K562 (cell line): ENCODE measurements around the gene BCO1. TPM values are rescaled to one million over a fixed set of nuclear protein-coding genes. Genes with fewer than 3 reads are reported as not detected.

Experiments used
- ASH1L ChIP-seq: fragments of 450-650 bp; IDR thresholded peaks from 2 replicates; pipeline ENCODE4 v1.6.1; 2018; ENCODE audit warnings: borderline replicate concordance, mild to moderate bottlenecking, low read depth; ENCODE audit not compliant: partially characterized antibody
- BRCA1 ChIP-seq, 2 experiments: fragments of 450-650 bp in 1 of 2; sonication (generic) in 1 of 2; formaldehyde crosslinking in 1 of 2; IDR thresholded peaks; 2 replicates each; pipeline versions ENCODE4 v1.5.0 to v1.6.1; 2017 to 2020; ENCODE audit warnings: mild to moderate bottlenecking in 1 of 2, missing genetic modification reagents in 1 of 2
- NBN ChIP-seq: fragments of 450-650 bp; IDR thresholded peaks from 2 replicates; pipeline ENCODE4 v1.6.1; 2016; ENCODE audit warnings: low read depth, mild to moderate bottlenecking
- PCBP2 ChIP-seq: fragments of 200-400 bp; formaldehyde crosslinking; IDR thresholded peaks from 2 replicates; pipeline ENCODE4 v1.6.1; 2018; ENCODE audit warnings: low read length, low read depth, mild to moderate bottlenecking, moderate library complexity; ENCODE audit not compliant: poor library complexity, severe bottlenecking
- ZNF140 ChIP-seq: fragments of 250-450 bp; sonication (Bioruptor Pico); IDR thresholded peaks from 2 replicates; pipeline ENCODE4 v1.8.0; 2021; ENCODE audit warnings: moderate library complexity, mild to moderate bottlenecking, inconsistent platforms
- ZNF431 ChIP-seq: sonication (generic); formaldehyde crosslinking; IDR thresholded peaks from 2 replicates; pipeline ENCODE4 v1.8.0; 2022; ENCODE audit warnings: mild to moderate bottlenecking, missing genetic modification reagents
- ZNF644 ChIP-seq: fragments of 200-800 bp; sonication (Bioruptor generic); IDR thresholded peaks from 2 replicates; pipeline ENCODE4 v1.6.1; 2016; ENCODE audit warnings: low read depth, missing genetic modification characterization, missing compliant biosample characterization
- polyA plus RNA-seq, 8 experiments: library from polyadenylated mRNA; depleted of rRNA in 4 of 8; stranded (reverse) in 5 of 8; unstranded in 3 of 8; fragments of >200 nt; fragmentation: Nextera tagmentation in 2 of 8; fragmentation: Illumina TruSeq in 1 of 8; extraction: Ambion mirVana in 2 of 8; extraction: Trizol in 1 of 8; gene quantifications; 2 replicates each; pipeline versions ENCODE4 v1.2.1 to v1.2.3, GENCODE V29; 2011 to 2014; ENCODE audit warnings: inconsistent platforms in 1 of 8, missing spikeins in 1 of 8
- total RNA-seq, 7 experiments: library from RNA; depleted of rRNA in 6 of 7; stranded (reverse); fragments of >200 nt in 6 of 7; fragmentation: Illumina TruSeq in 2 of 7; extraction: Trizol in 2 of 7; gene quantifications; 2 replicates each; pipeline versions ENCODE4 v1.2.1 to v1.2.3, GENCODE V29; 2011 to 2021; ENCODE audit warnings: low replicate concordance in 1 of 7
- TF ChIP-seq, protein P1 (sequence below), 3 experiments: fragments of 200-800 bp in 1 of 3; sonication (Bioruptor generic) in 1 of 3; sonication (generic) in 1 of 3; formaldehyde crosslinking in 1 of 3; IDR thresholded peaks; 2 replicates each; pipeline versions ENCODE4 v1.6.1 to v1.8.0; 2016 to 2022; ENCODE audit warnings: mild to moderate bottlenecking in 2 of 3, missing compliant biosample characterization in 2 of 3, missing genetic modification characterization in 2 of 3, missing genetic modification reagents in 1 of 3
- TF ChIP-seq, protein P2 (sequence below): sonication (generic); formaldehyde crosslinking; IDR thresholded peaks from 2 replicates; pipeline ENCODE4 v1.8.0; 2023; ENCODE audit warnings: mild to moderate bottlenecking, missing genetic modification reagents
- TF ChIP-seq, protein P3 (sequence below): sonication (generic); formaldehyde crosslinking; IDR thresholded peaks from 2 replicates; pipeline ENCODE4 v1.8.0; 2022; ENCODE audit warnings: mild to moderate bottlenecking, missing genetic modification reagents
- TF ChIP-seq, protein P4 (sequence below), 2 experiments: fragments of 450-650 bp in 1 of 2; sonication (generic) in 1 of 2; formaldehyde crosslinking in 1 of 2; IDR thresholded peaks in 1 of 2; conservative IDR thresholded peaks in 1 of 2; 2 replicates each; pipeline versions ENCODE4 v1.6.1 to v1.8.1; 2016 to 2023; ENCODE audit warnings: mild to moderate bottlenecking in 2 of 2, moderate library complexity in 2 of 2, inconsistent platforms in 1 of 2, missing genetic modification reagents in 1 of 2
- TF ChIP-seq, protein P5 (sequence below): sonication (generic); formaldehyde crosslinking; IDR thresholded peaks from 2 replicates; pipeline ENCODE4 v1.8.0; 2022; ENCODE audit warnings: mild to moderate bottlenecking, missing genetic modification reagents

BCO1 gene
- total and polyA plus RNA-seq, 9 of the 15 experiments (the other 6 are each of a cell fraction or from before 2014, with no cell fraction given), result not detected

DNA sequence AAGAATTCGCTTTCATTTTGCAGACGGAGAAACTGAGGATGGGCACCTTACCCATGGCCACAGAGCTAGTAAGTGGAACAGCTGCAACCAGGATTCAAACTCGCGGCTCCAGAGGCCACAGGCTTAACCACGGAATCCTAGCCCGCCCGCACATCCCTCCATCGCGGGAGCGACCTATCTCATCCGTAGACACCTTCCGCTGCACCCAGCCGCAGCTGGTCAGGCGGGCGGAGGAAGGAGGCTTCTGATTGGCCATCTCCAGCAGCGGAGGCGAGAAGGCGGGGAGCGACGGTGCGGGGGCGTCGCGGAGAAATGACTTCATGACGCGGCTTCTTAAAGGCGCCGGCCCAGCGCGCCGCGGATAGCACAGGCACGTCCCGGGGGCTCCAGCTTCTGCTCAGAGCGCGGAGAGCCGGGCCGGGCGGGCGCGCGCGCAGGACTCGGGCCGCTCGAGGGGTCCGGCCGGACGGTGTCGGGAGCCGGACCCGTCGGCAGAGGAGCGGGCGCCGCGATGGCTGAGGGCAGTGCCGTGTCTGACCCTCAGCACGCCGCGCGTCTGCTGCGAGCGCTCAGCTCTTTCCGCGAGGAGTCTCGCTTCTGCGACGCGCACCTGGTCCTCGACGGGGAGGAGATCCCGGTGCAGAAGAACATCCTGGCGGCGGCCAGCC lies 76.2 kb downstream of the BCO1 start, which contains the start of gene GAN (continued):
- TF ChIP-seq, protein P1, sequence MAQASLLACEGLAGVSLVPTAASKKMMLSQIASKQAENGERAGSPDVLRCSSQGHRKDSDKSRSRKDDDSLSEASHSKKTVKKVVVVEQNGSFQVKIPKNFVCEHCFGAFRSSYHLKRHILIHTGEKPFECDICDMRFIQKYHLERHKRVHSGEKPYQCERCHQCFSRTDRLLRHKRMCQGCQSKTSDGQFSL (CRISPR knock-in tag; IDR thresholded peaks at IDR 0.05), result no peak; the same call in 1 of the 2 replicates
- TF ChIP-seq, protein P1 (tag; IDR thresholded peaks at IDR 0.05), result no peak
- TF ChIP-seq, protein P2, sequence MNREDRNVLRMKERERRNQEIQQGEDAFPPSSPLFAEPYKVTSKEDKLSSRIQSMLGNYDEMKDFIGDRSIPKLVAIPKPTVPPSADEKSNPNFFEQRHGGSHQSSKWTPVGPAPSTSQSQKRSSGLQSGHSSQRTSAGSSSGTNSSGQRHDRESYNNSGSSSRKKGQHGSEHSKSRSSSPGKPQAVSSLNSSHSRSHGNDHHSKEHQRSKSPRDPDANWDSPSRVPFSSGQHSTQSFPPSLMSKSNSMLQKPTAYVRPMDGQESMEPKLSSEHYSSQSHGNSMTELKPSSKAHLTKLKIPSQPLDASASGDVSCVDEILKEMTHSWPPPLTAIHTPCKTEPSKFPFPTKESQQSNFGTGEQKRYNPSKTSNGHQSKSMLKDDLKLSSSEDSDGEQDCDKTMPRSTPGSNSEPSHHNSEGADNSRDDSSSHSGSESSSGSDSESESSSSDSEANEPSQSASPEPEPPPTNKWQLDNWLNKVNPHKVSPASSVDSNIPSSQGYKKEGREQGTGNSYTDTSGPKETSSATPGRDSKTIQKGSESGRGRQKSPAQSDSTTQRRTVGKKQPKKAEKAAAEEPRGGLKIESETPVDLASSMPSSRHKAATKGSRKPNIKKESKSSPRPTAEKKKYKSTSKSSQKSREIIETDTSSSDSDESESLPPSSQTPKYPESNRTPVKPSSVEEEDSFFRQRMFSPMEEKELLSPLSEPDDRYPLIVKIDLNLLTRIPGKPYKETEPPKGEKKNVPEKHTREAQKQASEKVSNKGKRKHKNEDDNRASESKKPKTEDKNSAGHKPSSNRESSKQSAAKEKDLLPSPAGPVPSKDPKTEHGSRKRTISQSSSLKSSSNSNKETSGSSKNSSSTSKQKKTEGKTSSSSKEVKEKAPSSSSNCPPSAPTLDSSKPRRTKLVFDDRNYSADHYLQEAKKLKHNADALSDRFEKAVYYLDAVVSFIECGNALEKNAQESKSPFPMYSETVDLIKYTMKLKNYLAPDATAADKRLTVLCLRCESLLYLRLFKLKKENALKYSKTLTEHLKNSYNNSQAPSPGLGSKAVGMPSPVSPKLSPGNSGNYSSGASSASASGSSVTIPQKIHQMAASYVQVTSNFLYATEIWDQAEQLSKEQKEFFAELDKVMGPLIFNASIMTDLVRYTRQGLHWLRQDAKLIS (CRISPR knock-in tag), result no peak
- TF ChIP-seq ZNF140 (CRISPR knock-in tag) (no peak), ASH1L (no peak), BRCA1 (IDR thresholded peaks at IDR 0.05) (no peak), BRCA1 (CRISPR knock-in tag; IDR thresholded peaks at IDR 0.05) (no peak), ZNF644 (no peak), NBN (no peak), PCBP2 (no peak), ZNF431 (CRISPR knock-in tag) (0 out of 2 replicates have a peak, but pooled peaks have one; percentile 6)
- TF ChIP-seq, protein P3, sequence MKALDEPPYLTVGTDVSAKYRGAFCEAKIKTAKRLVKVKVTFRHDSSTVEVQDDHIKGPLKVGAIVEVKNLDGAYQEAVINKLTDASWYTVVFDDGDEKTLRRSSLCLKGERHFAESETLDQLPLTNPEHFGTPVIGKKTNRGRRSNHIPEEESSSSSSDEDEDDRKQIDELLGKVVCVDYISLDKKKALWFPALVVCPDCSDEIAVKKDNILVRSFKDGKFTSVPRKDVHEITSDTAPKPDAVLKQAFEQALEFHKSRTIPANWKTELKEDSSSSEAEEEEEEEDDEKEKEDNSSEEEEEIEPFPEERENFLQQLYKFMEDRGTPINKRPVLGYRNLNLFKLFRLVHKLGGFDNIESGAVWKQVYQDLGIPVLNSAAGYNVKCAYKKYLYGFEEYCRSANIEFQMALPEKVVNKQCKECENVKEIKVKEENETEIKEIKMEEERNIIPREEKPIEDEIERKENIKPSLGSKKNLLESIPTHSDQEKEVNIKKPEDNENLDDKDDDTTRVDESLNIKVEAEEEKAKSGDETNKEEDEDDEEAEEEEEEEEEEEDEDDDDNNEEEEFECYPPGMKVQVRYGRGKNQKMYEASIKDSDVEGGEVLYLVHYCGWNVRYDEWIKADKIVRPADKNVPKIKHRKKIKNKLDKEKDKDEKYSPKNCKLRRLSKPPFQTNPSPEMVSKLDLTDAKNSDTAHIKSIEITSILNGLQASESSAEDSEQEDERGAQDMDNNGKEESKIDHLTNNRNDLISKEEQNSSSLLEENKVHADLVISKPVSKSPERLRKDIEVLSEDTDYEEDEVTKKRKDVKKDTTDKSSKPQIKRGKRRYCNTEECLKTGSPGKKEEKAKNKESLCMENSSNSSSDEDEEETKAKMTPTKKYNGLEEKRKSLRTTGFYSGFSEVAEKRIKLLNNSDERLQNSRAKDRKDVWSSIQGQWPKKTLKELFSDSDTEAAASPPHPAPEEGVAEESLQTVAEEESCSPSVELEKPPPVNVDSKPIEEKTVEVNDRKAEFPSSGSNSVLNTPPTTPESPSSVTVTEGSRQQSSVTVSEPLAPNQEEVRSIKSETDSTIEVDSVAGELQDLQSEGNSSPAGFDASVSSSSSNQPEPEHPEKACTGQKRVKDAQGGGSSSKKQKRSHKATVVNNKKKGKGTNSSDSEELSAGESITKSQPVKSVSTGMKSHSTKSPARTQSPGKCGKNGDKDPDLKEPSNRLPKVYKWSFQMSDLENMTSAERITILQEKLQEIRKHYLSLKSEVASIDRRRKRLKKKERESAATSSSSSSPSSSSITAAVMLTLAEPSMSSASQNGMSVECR (CRISPR knock-in tag), result peak; percentile 57; the same call in 1 of the 2 replicates
- TF ChIP-seq, protein P4, sequence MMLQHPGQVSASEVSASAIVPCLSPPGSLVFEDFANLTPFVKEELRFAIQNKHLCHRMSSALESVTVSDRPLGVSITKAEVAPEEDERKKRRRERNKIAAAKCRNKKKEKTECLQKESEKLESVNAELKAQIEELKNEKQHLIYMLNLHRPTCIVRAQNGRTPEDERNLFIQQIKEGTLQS (IDR thresholded peaks at IDR 0.05), result no peak
- TF ChIP-seq, protein P4 (CRISPR knock-in tag; conservative IDR thresholded peaks at IDR 0.05), result 0 out of 2 replicates have a peak, but pooled peaks have one; percentile 27
- TF ChIP-seq, protein P5, sequence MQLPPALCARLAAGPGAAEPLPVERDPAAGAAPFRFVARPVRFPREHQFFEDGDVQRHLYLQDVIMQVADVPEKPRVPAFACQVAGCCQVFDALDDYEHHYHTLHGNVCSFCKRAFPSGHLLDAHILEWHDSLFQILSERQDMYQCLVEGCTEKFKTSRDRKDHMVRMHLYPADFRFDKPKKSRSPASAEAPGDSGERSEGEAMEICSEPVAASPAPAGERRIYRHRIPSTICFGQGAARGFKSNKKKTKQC (CRISPR knock-in tag), result no peak; the same call in 1 of the 2 replicates
